ENCODE results near the gene ANGPT4. TPM values are rescaled to one million over a fixed set of nuclear protein-coding genes. Genes with fewer than 3 reads are reported as not detected.

ANGPT4 gene
- total RNA-seq, 1 donor from 2014 or later, result 0.20 TPM

DNA sequence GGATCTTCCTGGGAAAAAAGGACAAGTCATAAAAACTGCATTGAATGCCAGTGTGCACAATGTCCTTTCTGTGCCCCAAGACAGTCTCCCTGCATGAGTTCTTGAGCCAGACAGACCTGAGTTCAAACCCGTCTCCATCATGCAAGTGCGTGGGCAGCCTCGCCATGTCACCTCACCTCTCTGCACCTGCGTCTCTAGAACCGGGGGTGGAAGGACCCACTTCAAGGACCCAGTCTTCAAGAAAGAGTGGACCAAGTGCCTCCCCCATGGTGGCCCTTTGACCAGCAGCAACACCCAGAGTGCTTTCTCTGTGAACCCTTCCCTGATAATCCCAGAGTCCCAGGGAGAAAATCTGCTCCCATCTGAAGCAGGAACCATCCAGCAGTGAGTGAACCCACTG is 23.5 kb upstream of the ANGPT4 start:
- no peak for DNase-seq (ENCODE audit: low spot score)

DNA sequence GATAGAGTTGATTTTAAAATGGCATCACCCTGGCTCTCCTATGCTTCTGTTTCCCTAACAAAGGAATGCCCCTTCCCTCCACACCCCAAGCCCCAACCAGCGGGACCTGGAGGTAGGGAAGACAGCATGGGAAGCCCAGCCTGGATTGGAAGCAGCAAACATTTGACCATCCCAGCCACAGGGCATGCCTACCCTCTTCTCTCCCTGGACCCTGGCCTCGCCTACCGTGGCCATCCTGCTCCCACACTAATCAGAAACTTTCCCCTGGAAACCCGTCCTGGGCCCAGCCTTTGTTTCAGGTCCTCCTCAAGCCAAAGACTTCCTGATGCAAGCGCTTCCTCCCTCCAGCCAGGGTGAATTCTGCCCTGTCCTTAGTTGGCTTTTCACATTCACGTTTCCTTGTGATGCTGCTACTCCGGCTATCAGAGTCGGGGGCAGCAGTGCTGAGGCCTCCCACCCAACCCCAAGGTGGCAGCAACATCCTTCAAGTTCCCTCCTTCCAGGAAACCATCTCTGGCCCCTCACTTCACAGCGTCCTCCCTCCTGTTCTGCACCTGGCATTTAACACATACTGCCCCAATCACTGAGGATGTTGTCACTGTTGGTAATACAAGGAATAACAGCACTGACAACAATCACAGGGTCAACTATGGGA is 18.2 kb upstream of the ANGPT4 start:
- no peak for DNase-seq (ENCODE audit: low spot score)

DNA sequence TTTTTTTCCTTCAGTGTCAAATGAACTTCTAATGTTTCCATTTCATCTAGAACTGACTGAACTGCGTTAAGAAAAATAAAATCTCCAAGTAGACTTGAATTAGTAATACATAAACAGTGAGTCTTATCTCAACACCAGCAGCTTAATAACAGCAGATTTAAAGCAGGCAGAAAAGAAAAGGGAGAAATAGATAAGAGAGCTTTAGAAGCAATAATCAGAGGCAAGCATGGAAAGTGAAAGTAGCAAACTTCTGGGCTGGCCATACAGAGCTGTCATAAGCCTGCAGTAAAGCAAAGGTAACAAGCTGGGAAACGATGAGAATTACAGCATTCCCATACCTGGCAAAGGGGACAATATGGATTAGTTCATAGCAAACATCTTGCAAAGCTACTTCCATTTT is 16.9 kb upstream of the ANGPT4 start:
- no peak for DNase-seq (ENCODE audit: low spot score)

DNA sequence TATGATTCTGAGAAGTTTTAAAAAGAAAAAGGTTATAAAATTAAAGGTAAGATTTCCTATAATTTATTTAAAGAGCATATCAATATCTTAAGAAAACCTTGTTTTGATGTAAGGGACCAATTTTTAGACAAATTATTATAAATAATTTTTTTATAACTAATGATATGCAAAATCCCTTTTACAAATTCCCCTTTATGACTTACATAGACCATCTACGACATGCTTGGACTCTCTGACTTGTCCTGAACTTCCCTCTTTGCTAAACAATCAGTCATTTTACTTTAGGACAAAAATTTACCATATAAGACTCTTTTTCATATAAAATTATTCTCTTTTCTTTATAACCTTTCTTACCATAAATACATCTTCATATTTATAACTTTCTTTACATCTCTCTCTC is 15.3 kb upstream of the ANGPT4 start:
- DNase-seq (ENCODE audit: low spot score), result no peak

DNA sequence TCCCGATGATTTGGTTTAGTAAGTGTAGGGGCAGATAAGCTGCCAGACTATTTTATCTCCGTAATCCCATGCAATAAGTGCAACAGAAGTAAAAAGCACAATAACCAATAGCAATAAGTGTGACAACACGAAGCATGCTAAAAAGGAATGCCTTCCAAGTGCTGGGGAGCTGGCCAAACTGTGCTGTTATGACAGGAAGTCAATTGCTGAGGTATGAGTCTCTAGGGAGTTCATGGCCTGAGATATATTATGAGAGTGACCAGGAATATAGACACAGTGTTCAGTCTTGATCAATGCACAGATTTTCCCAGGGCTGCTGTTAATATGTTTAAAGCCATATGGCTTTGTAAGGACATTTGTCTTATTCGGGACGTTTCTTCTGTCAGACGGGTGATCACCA is 10.5 kb upstream of the ANGPT4 start:
- no peak for DNase-seq (ENCODE audit: low spot score)

DNA sequence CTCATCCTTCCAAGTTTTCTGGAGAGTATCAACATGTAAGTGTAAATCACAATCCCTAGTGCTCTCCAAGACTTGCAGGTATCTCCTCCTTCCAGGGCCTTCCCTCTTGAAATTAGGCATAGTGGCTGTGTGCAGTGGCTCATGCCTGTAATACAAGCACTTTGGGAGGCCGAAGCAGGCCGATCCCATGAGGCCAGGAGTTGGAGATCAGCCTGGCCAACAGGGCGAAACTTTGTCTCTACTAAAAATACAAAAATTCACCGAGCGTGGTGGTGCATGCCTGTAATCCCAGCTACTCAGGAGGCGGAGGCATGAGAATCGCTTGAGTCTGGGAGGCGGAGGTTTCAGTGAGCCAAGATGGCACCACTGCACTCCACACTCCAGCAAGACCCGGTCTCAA is 9.4 kb upstream of the ANGPT4 start:
- no peak for DNase-seq (ENCODE audit: low spot score)

DNA sequence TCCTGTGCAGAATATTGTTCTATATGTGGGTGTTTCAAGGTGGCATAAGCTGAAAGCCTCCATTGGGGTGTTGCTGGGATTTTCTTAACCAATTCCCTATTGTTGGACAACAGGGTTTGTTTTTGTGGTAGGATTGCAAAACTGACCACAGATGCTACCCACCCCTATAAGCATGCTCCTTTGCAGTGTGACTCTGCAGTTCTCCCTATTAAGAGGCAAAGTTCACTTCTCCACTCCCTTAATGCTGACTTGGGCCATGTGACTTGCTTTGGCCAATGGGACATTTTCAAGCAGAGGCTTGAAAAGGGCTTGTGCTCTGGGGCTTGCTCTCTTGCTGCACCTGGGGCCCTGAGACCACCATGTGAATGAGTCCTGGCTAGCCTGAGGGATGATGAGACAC is 8.5 kb upstream of the ANGPT4 start:
- no peak for DNase-seq (ENCODE audit: low spot score)

DNA sequence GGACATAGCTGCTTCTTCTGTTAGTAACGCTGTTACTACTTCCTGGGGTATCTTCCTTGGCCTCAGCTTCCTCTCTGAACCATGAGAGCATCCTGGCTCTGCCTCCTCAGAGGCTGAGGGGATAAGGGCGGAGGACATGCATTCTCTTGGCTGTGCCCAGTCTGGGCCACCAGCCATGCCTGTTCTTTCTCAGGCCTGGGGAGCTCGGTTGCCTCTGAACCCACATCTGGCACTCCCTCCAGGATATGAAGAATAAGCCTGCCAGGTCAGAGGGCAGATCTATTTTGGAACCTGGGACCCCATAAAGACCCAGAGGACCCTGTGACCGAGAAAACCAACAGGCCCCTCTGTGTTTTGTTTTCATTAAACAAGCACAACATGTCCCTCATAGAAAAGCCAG is 6.6 kb upstream of the ANGPT4 start:
- DNase-seq (ENCODE audit: low spot score), result no peak

DNA sequence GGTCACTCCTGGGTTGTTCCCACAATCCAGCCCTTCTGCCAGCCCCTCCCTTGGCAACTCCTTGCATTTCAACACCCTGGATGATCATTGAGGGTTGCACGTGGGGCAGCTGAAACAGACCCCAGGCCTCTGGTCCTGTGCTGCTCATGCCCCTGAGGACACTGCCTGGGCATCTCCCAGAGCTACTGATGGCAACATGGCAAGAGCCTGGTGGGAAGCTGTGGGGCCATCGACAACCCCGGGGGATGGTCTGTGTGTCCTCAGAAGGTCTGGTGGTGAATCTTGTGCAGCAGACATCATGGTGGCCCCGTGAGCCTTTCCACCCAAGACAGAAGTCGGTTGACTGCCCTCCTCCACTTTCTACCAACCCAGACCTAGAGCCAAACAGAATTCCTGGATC is 4.9 kb upstream of the ANGPT4 start:
- DNase-seq (ENCODE audit: low spot score), result no peak

DNA sequence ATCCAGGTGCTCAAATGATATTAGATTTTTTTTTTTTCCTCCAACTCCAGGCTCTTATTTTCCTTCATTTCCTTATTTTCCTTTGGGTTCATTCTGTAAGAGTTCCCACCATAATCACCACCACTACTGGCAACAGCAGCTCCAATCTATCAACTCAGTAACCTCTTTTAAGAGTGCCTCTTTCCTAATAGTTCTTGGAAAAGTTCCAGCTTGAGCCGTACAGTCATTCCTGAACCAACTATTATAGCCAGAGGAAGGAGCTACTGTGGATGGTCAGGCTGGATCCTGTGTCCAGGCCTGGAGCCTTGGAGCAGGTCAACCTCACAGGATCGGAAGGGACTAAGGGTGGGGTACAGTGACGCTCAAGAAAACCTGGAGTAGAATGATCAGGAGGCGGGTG is 4.2 kb upstream of the ANGPT4 start:
- DNase-seq (ENCODE audit: low spot score), result no peak

DNA sequence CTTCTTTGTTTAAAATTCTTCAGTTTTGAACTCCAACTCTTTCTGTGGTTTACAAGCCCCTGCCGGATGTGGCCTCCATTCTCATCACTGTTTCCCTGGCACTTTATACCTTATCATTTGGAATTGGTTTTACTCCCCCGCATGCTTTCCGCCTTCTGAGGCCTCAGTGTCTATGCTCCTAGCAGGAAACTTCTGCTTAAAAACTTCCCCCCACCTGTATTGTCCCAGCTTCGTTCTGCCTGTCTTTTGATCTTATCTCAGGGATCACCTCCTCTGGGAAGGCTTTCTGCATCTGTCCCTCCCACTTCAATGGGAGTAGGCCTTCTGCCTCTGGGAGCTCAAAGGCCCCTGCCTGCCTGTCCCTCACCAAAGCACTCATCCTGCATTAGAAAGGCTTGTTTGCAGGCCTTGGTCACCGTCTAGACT is 3.4 kb upstream of the ANGPT4 start:
- DNase-seq (ENCODE audit: low spot score), result no peak

DNA sequence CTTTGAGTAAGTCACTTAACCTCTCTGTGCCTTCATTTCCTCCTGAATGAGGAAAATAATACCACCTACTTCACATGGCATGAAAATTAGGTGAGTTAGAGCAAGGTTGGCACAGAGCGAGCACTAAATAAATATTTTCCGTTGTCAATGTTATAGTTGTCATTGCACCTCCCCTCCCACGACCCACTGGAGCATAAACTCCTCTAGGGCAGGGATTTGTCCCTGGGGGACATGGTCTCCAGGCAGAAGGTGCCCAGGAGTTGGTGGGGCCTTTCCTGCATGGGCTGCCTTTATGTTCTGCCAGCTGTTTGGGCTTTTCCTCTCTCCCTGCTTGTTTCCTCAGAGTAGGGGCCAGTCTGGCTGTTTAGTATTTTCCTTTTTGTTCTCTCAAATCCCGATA is 1.3 kb upstream of the ANGPT4 start:
- DNase-seq (ENCODE audit: low spot score), result no peak

DNA sequence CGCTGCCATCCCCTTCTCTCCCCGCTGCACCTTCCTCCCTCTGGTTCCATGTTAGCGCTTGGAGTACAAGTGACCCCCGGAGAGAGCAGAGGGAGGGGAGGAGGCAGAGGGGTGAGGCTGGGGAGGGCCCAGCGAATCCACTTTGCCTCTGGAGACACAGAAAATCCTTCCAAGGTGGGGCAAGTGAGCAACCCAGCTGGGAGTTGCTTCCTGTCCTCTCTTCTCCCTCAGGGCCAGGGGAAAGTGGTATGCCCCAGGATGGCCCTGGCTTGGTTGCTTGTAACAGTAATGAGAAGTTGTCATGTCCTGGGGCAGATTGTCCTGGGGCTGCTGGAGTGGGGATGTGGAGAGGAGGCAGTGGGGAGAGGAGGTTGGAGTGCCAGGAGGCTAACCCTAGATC is 691 bp upstream of the ANGPT4 start:
- DNase-seq (ENCODE audit: low spot score), result no peak

DNA sequence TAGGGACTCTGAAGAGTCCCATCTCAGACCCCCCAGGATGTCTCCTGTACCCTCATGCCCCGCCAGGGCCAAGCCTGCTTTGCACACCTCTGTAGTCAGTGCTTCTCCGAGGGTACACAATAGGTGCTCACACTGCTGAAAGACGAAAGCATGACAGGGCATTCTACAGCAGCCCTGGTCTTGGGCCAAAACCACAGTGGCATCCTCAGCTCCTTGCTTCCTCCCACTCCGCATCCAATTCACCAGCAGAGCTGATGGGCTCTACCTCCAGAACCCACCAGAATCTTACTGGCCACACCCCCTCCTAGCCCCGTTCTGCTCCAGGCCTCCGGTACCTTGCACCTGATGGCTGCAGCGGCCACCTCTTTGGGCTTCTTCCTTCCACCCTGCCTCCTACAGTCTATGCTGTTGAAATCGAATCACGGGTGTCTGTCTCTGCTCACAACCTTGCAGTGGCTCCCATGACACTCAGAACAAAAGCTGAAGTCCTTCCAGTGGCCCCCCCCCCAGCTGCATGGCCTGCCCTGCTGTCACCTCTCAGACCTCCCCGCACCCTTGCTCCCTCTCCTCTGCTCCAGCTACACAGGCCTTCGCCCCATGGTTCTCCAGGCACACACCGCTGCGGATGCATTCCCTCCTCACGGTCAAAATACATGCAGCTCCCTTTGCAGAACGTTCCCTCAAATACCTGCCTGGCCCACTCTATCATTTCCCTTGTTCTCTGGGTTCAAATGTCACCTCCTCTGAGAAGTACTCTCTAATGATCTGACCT is 1.2 kb downstream of the ANGPT4 start:
- DNase-seq (ENCODE audit: low spot score), result no peak

DNA sequence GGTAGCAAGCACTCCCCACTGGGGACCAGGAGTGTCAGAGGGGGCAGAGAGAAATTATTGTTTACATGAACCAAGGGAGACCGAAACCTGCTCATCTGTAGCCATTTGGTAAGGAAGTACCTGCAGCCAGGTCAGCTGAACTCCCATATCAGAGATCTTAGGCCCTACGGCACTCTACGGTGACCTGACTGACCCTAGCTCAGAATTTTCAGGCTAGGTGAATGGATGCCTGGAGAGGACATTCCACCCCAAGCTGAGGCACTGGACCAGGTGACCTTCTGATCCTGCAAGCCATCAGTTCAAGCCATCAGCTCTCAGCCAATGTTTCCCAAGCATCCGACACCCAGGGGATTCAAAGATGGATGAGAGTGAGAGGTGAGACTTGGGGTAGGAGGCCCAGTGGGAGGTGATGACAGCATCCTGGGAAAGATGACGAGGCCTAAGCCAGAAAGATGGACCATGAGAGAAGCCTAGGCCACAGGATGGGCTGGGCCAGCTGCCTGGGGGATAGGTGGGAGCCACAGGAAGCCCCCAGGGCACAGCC is 2.8 kb downstream of the ANGPT4 start:
- no peak for DNase-seq (ENCODE audit: low spot score)

DNA sequence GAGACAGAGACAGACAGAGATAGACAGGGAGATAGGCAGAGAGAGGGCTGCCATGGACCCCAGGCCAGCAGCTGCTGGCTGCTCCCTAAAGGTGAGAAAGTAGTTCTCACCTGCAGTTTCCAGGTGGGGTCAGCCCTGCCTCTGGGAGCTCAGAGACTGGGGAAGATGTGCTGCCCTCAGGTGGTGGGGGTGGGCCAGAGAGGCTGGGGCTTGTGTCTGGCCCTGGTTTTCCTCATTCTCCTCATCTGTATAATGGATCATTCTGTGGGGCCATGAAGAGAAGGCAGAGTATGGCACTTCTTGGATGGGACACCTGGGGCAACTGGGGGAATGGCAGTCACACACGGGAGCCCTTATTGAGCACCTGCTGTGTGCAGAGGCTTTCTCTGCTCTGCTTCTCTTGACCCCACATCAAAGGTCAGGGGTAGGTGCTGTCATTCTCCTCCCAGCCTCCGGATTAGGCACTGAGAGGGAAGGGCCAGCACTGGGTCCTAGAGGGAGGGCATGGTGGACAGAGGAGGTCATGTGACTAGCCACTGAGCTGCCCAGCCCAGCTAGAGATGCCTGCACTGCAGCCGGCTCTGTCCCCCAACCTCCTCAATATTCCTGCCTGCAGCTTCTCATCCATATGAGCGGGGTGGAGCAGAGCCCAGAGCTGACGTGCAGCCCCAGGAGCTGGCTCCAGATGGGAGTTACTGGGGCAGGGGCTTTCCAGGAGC is 4.1 kb downstream of the ANGPT4 start:
- DNase-seq (ENCODE audit: low spot score), result no peak

DNA sequence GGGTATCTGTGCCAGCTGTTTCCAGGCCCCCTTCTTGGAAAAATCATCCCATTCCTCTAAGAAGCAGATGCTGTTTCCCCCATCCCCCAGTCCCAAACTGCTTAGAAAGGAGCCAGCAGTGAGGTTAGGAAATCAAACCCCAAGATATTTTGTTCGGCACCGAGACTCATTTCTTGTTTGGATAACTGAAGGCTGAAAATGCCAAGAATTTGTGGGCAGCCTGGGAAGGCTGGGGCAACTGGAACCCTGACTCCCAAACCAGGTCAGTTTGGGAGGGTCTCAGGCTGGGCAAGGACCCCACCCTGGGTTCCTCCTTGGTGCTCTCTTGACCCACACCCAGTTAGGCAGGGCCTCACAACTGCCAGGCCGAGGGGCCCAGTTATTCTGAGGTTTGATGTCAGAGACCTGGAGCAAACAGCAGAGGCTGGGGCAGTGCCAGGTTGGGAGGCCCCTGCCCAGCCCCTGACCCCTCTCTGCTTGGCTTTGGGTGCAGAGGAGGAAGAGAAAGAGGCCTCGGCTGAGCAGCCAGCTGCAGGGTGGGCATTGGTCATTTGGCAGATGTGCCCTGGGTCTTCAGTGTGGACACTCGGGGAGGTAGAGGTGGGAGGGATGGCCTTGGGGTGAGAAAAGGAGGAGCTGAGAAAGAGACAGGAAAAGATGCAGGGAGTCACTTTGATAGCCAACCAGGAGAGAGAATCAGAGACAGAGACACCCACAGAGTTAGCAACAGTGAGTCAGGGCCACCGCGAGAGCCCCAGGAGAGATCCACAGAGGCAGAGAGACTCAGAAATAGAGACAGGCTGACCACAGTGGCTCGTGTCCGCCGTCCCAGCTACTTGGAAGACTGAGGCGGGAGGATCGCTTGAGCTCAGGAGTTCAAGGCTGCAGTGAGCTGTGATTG is 5.0 kb downstream of the ANGPT4 start:
- no peak for DNase-seq (ENCODE audit: low spot score)

DNA sequence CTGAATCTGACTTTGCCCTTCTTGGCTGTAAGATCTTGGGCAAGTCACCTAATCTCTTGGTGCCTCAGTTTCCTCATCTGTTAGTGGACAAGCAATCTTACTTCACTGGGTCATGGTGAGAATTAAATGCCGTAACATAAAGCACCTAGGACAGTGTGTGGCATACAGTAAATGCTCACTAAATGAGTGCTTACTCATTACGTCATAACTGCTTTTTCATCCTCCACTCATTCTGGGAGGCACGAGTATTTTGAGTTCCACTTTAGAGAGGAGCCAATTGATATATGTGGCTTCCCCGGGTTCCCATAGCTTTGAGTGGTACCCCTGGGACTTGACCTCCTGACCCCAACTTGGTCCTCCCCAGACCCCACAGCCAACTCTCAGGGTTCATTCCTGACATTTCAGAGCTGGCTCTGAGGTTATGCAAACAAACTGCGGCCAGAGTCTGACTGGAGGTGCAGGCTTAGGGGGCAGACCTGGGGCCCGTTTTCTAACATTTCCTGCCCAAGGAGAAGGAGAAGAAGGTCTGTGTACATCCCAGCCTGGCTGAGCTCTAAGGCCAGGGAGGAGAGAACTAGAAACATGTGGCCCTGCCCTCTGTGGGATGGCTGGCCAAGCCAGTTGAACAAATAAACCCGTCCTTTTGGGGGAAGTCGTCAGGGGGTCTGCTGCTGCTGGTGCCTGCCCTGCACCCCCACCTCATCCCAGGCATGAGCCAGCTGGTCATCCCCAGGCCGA is 5.8 kb downstream of the ANGPT4 start:
- DNase-seq (ENCODE audit: low spot score), result no peak

DNA sequence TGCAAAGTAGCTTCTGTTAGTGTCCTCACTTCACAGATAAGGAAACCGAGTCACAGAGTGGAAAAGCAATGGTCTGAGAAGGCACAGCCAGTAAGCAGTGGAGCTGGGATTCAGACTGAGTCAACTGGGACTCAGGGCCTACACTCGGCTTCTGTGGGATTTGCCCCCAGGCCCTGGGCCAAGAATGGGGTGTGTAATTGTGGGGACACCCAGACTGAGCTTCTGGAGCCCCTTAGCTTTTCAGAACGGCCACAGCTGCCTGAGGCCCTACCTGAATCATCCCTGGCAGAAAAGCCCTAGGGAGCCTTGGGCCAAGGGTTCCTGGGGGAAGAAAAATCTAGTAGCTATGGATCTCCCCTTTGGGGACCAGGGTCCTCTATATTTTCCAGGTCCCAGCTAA is 6.5 kb downstream of the ANGPT4 start:
- no peak for DNase-seq (ENCODE audit: low spot score)

DNA sequence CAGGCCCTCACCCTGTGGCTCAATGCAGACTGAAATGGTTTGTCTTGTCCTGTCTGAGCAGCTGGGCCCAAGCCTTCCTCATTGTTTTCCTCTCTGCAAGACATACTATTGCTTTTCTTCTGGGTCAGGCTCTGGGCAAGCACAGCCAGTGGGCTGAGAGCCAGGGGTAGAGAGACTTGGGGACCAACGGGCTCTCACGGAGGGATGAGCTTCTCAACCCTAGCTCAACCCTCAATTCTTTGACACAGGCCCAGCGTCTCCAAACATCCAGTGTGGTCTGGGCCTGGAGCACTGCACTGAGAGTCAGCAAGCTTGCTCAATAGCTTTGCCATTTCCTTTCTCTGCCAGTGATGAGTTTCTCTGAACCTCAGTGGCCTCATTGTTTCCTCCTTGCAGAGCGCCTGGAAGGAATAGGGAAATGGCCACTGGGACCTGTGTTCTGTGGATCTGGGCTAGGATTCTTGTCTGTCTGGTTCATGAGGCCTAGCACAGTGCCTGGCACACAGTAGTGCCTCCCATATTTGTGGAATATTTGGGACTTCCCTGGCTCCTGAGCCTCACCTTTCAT is 9.3 kb downstream of the ANGPT4 start:
- peak; percentile 33 for DNase-seq (ENCODE audit: low spot score)

All from mucosa of gallbladder (tissue), 1 donor.